ENCODE measurements around the gene C1orf167.

DNA sequence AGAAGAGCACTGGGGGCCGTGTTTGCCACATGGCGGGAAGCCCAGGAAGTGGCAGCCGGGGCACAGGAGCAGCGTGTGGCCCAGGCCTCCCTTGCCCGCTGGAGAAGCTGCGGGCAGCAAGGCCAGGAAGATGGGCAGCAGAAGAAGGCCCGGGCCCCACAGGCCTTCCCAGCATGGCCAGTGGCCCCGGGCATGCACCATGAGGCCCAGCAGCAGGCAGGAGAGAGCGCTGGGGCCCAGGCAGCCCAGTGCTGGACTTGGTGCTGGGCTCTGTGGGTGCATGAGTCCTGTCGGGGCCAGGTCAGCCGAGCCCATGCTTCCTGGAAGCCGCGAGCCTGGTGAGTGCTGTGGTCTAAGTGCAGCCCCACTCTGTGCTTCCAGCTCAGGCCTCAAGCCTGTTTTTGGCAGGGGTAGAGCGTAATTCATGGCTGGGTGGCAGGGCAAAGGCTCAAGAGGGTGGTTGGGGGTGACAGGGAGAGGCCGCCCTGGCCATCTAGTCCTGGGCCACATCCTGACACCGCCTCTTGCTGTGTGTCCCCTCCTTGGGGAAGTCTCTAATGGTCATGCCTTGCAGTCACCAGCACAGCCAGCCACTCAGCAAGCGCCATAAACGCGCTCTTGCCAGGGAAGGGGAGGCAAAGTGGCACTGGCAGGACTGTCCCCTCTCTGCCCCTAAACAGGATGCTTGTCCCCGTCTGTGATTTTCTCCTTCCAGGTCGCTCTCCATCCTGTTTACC is 22.4 kb downstream of the C1orf167 start:
- TF ChIP-seq, protein P1, sequence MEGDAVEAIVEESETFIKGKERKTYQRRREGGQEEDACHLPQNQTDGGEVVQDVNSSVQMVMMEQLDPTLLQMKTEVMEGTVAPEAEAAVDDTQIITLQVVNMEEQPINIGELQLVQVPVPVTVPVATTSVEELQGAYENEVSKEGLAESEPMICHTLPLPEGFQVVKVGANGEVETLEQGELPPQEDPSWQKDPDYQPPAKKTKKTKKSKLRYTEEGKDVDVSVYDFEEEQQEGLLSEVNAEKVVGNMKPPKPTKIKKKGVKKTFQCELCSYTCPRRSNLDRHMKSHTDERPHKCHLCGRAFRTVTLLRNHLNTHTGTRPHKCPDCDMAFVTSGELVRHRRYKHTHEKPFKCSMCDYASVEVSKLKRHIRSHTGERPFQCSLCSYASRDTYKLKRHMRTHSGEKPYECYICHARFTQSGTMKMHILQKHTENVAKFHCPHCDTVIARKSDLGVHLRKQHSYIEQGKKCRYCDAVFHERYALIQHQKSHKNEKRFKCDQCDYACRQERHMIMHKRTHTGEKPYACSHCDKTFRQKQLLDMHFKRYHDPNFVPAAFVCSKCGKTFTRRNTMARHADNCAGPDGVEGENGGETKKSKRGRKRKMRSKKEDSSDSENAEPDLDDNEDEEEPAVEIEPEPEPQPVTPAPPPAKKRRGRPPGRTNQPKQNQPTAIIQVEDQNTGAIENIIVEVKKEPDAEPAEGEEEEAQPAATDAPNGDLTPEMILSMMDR (IDR thresholded peaks at IDR 0.05) = no peak
- no peak for TF ChIP-seq POLR2A (IDR thresholded peaks at IDR 0.05)

All from uterus (tissue), 2 donors.